ENCODE measurements around the gene RPL32. TPM values are rescaled to one million over a fixed set of nuclear protein-coding genes. Genes with fewer than 3 reads are reported as not detected.
A peak's percentile ranks its signal among the peaks of the same experiment; 100 is the strongest.

The RPL32 gene
- total and polyA plus RNA-seq, 9 of the 15 experiments (the other 6 are each of a cell fraction or from before 2014, with no cell fraction given), result 2,738 to 6,200 (median 4,286) TPM

DNA sequence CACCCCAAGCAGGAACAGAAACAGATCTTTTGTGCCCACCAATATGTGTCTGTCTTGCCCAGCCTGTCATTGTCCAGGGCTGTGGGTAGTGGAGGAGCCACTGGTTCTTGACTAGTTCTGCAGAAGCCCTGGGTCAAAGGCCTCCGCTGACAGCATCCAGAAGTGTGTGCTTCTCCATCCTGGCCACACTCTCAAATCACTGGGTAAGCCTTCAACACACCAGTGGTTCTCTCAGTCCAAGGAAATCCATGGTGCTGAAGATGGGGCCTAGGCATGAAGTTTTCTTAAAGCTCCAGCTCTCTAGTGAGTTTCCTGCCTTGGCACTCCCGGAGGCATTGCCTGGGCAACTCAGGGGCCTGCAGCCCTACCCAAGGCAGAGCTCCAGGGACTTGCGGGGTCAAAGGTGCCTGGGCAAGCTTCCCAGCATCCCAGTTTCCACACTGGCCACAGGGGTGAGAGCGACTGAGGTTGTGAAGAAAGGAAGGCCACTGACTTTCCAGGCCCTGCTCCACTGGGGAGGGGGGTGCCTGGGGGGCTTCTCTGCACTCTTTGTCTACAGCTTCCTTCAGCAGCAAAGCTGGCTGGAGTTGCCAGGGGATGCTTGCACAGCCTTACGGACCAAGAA, 37.9 kb upstream of the RPL32 start (continued):
- TF ChIP-seq FOXO4 (CRISPR knock-in tag; IDR thresholded peaks at IDR 0.05), result no peak
- no peak for TF ChIP-seq L3MBTL2 (IDR thresholded peaks at IDR 0.05)
- no peak for TF ChIP-seq ZNF232 (CRISPR knock-in tag; IDR thresholded peaks at IDR 0.05)
- no peak for TF ChIP-seq POLR2G (IDR thresholded peaks at IDR 0.05; ENCODE audit: low read depth, low read length)
- TF ChIP-seq SREBF1 (IDR thresholded peaks at IDR 0.05; ENCODE audit: borderline replicate concordance, low read depth, low read length), result no peak
- no peak for TF ChIP-seq CC2D1A (IDR thresholded peaks at IDR 0.05)
- TF ChIP-seq, protein P1, sequence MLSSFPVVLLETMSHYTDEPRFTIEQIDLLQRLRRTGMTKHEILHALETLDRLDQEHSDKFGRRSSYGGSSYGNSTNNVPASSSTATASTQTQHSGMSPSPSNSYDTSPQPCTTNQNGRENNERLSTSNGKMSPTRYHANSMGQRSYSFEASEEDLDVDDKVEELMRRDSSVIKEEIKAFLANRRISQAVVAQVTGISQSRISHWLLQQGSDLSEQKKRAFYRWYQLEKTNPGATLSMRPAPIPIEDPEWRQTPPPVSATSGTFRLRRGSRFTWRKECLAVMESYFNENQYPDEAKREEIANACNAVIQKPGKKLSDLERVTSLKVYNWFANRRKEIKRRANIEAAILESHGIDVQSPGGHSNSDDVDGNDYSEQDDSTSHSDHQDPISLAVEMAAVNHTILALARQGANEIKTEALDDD (IDR thresholded peaks at IDR 0.05), result 0 out of 2 replicates have a peak, but pooled peaks have one; percentile 11
- peak; percentile 92 for TF ChIP-seq CHAMP1 (IDR thresholded peaks at IDR 0.05)
- TF ChIP-seq SREBF2 (CRISPR knock-in tag; IDR thresholded peaks at IDR 0.05), result no peak
- TF ChIP-seq FOXA3 (CRISPR knock-in tag; conservative IDR thresholded peaks at IDR 0.05 in 1 of 2, IDR thresholded peaks at IDR 0.05 in 1 of 2), result no peak
- TF ChIP-seq ZSCAN32 (CRISPR knock-in tag; IDR thresholded peaks at IDR 0.05), result no peak
- TF ChIP-seq TRIM28 (IDR thresholded peaks at IDR 0.05), result no peak
- TF ChIP-seq, protein P2, sequence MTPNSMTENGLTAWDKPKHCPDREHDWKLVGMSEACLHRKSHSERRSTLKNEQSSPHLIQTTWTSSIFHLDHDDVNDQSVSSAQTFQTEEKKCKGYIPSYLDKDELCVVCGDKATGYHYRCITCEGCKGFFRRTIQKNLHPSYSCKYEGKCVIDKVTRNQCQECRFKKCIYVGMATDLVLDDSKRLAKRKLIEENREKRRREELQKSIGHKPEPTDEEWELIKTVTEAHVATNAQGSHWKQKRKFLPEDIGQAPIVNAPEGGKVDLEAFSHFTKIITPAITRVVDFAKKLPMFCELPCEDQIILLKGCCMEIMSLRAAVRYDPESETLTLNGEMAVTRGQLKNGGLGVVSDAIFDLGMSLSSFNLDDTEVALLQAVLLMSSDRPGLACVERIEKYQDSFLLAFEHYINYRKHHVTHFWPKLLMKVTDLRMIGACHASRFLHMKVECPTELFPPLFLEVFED (CRISPR knock-in tag; conservative IDR thresholded peaks at IDR 0.05), result no peak
- no peak for TF ChIP-seq CBX2 (IDR thresholded peaks at IDR 0.05; ENCODE audit: insufficient read depth, low read length, poor library complexity, severe bottlenecking)
- TF ChIP-seq PPARD (CRISPR knock-in tag; IDR thresholded peaks at IDR 0.05), result no peak
- TF ChIP-seq ZNF695 (CRISPR knock-in tag; IDR thresholded peaks at IDR 0.05), result no peak
- no peak for TF ChIP-seq ZNF217 (CRISPR knock-in tag; IDR thresholded peaks at IDR 0.05)
- no peak for TF ChIP-seq ZKSCAN8 (CRISPR knock-in tag; IDR thresholded peaks at IDR 0.05)
- TF ChIP-seq, protein P3, sequence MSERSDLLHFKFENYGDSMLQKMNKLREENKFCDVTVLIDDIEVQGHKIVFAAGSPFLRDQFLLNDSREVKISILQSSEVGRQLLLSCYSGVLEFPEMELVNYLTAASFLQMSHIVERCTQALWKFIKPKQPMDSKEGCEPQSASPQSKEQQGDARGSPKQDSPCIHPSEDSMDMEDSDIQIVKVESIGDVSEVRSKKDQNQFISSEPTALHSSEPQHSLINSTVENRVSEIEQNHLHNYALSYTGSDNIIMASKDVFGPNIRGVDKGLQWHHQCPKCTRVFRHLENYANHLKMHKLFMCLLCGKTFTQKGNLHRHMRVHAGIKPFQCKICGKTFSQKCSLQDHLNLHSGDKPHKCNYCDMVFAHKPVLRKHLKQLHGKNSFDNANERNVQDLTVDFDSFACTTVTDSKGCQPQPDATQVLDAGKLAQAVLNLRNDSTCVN (CRISPR knock-in tag; IDR thresholded peaks at IDR 0.05), result no peak
- no peak for TF ChIP-seq SAFB (IDR thresholded peaks at IDR 0.05; ENCODE audit: borderline replicate concordance, low read depth, low read length)
- TF ChIP-seq ZNF780A (CRISPR knock-in tag; IDR thresholded peaks at IDR 0.05), result no peak
- TF ChIP-seq ZNF274 (IDR thresholded peaks at IDR 0.05; ENCODE audit: borderline replicate concordance, low read depth, low read length), result no peak
- peak; percentile 56; the same call in 1 of the 2 replicates for TF ChIP-seq HDAC2 (IDR thresholded peaks at IDR 0.05)
